A549 (cell line): Measurements from ENCODE around the gene ATXN3L. TPM values are rescaled to one million over a fixed set of nuclear protein-coding genes. Genes with fewer than 3 reads are reported as not detected.

ENCODE experiments used
- ATAC-seq, 2 experiments: fragments of 200-7000 bp in 1 of 2; fragments of >200 bp in 1 of 2; cut with Nextera tagmentation in 1 of 2; cut with Tn5 transposase in 1 of 2; 3 replicates each; pipeline versions ENCODE4 v1.8.0 to v1.9.1; 2018 to 2020; ENCODE audit warnings: mild to moderate bottlenecking in 1 of 2, moderate library complexity in 1 of 2
- CTCF ChIA-PET: fragments of 300-600 bp; sonication (Branson Sonifier 250); formaldehyde crosslinking; extraction: SDS; loops from one replicate; lab custom pipeline; 2021; ENCODE audit warnings: antibody characterized with exemption, inconsistent platforms; lab: Yijun Ruan, JAX
- POLR2A ChIA-PET: fragments of 350-600 bp; formaldehyde crosslinking; extraction: SDS; loops from one replicate; lab custom pipeline; 2021; ENCODE audit warnings: antibody characterized with exemption, inconsistent platforms; lab: Yijun Ruan, JAX
- DNase-seq, 2 experiments: peaks; one replicate each; pipeline versions ENCODE4 v3.0.0 to v3.0.0-alpha.2; 2011 to 2016; ENCODE audit warnings: low read depth in 1 of 2, low spot score in 1 of 2
- FAIRE-seq: peaks from 2 replicates; lab custom pipeline; 2011; peaks lifted over from hg19 to GRCh38; lab: Jason Lieb, UNC
- H3K27ac ChIP-seq, 2 experiments: fragments of >200 bp; sonication (Bioruptor Twin); formaldehyde crosslinking; 3 replicates each; pipeline ENCODE4 v1.5.1; 2016 to 2017
- H3K4me1 ChIP-seq: fragments of >200 bp; sonication (Bioruptor Twin); formaldehyde crosslinking; 3 replicates; pipeline ENCODE4 v1.6.1; 2016
- H3K4me2 ChIP-seq: fragments of >200 bp; sonication (Bioruptor Twin); formaldehyde crosslinking; 3 replicates; pipeline ENCODE4 v1.6.1; 2016
- H3K4me3 ChIP-seq: fragments of >200 bp; sonication (Bioruptor Twin); formaldehyde crosslinking; 3 replicates; pipeline ENCODE4 v1.5.1; 2016
- H3K9me3 ChIP-seq: fragments of >200 bp; sonication (Bioruptor Twin); formaldehyde crosslinking; 3 replicates; pipeline ENCODE4 v1.6.1; 2016
- ATOH8 ChIP-seq: fragments of 250-450 bp; sonication (Bioruptor Pico); IDR thresholded peaks from 2 replicates; pipeline ENCODE4 v1.5.0; 2020; ENCODE audit warnings: low read depth, mild to moderate bottlenecking, moderate library complexity
- BCL3 ChIP-seq: fragments of >200 bp; sonication (Bioruptor Twin); formaldehyde crosslinking; IDR thresholded peaks from 3 replicates; pipeline ENCODE4 v1.6.1; 2016
- BHLHE40 ChIP-seq: IDR thresholded peaks from 2 replicates; pipeline ENCODE4 v1.6.1; 2012; ENCODE audit warnings: low read depth, low read length, inconsistent platforms
- CBX2 ChIP-seq: fragments of 200-600 bp; sonication (generic); IDR thresholded peaks from 2 replicates; pipeline ENCODE4 v1.6.1; 2016; ENCODE audit warnings: low read depth, mild to moderate bottlenecking, borderline replicate concordance
- CBX8 ChIP-seq: fragments of 200-600 bp; sonication (generic); IDR thresholded peaks from 2 replicates; pipeline ENCODE4 v1.6.1; 2016
- CHD2 ChIP-seq: fragments of 150-350 bp; IDR thresholded peaks from 2 replicates; pipeline ENCODE4 v1.6.1; 2014; ENCODE audit warnings: low read length; ENCODE audit not compliant: partially characterized antibody
- CTCF ChIP-seq: fragments of >200 bp; sonication (Bioruptor Twin); formaldehyde crosslinking; IDR thresholded peaks from 3 replicates; pipeline ENCODE4 v1.5.1; 2016
- EHMT2 ChIP-seq: fragments of 200-600 bp; sonication (generic); IDR thresholded peaks from 2 replicates; pipeline ENCODE4 v1.6.1; 2016; ENCODE audit warnings: antibody characterized with exemption, low read depth, mild to moderate bottlenecking, moderate library complexity
- ELK1 ChIP-seq: fragments of 150-350 bp; IDR thresholded peaks from 2 replicates; pipeline ENCODE4 v1.6.1; 2014; ENCODE audit warnings: low read depth, mild to moderate bottlenecking, low read length
- EP300 ChIP-seq, 2 experiments: fragments of >200 bp; sonication (Bioruptor Twin); formaldehyde crosslinking; IDR thresholded peaks; 2 replicates in 1 of 2; 3 replicates in 1 of 2; pipeline ENCODE4 v1.6.1; 2016 to 2017
- ESRRA ChIP-seq: fragments of 150-350 bp; IDR thresholded peaks from 2 replicates; pipeline ENCODE4 v1.6.1; 2014; ENCODE audit warnings: mild to moderate bottlenecking, low read length, borderline replicate concordance
- FOSB ChIP-seq: fragments of 250-450 bp; sonication (Bioruptor Pico); IDR thresholded peaks from 2 replicates; pipeline ENCODE4 v1.5.0; 2020; ENCODE audit warnings: mild to moderate bottlenecking, moderate library complexity
- HOXB5 ChIP-seq: fragments of 250-450 bp; sonication (Bioruptor Pico); IDR thresholded peaks from 2 replicates; pipeline ENCODE4 v1.5.0; 2020; ENCODE audit warnings: mild to moderate bottlenecking, moderate library complexity
- JUNB ChIP-seq: fragments of >200 bp; sonication (Bioruptor Twin); formaldehyde crosslinking; IDR thresholded peaks from 2 replicates; pipeline ENCODE4 v1.6.1; 2016
- POLR2AphosphoS2 ChIP-seq: conservative IDR thresholded peaks from 2 replicates; pipeline ENCODE4 v1.6.1; 2012; ENCODE audit warnings: low read length, improper control_type of control experiment, inconsistent platforms
- RAD21 ChIP-seq, 2 experiments: fragments of >200 bp in 1 of 2; sonication (Bioruptor Twin) in 1 of 2; formaldehyde crosslinking in 1 of 2; IDR thresholded peaks in 1 of 2; conservative IDR thresholded peaks in 1 of 2; 2 replicates in 1 of 2; 3 replicates in 1 of 2; pipeline ENCODE4 v1.6.1; 2012 to 2018; ENCODE audit warnings: inconsistent platforms in 1 of 2
- RCOR1 ChIP-seq: fragments of 150-350 bp; IDR thresholded peaks from 2 replicates; pipeline ENCODE4 v1.6.1; 2014; ENCODE audit warnings: antibody characterized with exemption, low read length, low read depth
- SMC3 ChIP-seq: fragments of >200 bp; sonication (Bioruptor Twin); formaldehyde crosslinking; IDR thresholded peaks from 3 replicates; pipeline ENCODE4 v1.6.1; 2018; ENCODE audit warnings: inconsistent platforms
- TP53 ChIP-seq: fragments of 250-450 bp; sonication (Bioruptor Pico); IDR thresholded peaks from 2 replicates; pipeline ENCODE4 v1.5.0; 2021; ENCODE audit warnings: mild to moderate bottlenecking, moderate library complexity
- USF2 ChIP-seq: fragments of 450-650 bp; IDR thresholded peaks from 2 replicates; pipeline ENCODE4 v1.6.1; 2014; ENCODE audit warnings: antibody characterized with exemption
- ZFP36 ChIP-seq: fragments of 450-650 bp; IDR thresholded peaks from 2 replicates; pipeline ENCODE4 v1.6.1; 2014; ENCODE audit warnings: borderline replicate concordance; ENCODE audit not compliant: partially characterized antibody
- WGBS: methylation state at CpG from one replicate; pipeline ENCODE4 v1.1.6; 2017; ENCODE audit errors: missing lambda C conversion rate; 5-methylcytosine and 5-hydroxymethylcytosine counted together
- polyA plus RNA-seq, 4 experiments: library from polyadenylated mRNA; depleted of rRNA in 3 of 4; stranded (reverse); fragments of >200 nt; fragmentation: RNase III in 1 of 4; extraction: RNeasy Plus Mini Kit Qiagen cat#74134 plus additional on column Dnase treatment in 1 of 4; gene quantifications; 2 replicates in 3 of 4; 3 replicates in 1 of 4; pipeline ENCODE4 v1.2.3, GENCODE V29; 2011 to 2017

Gene ATXN3L
- polyA plus RNA-seq, 2 of the 4 experiments (the other 2 are of a cell fraction), result not detected

- no peak for FAIRE-seq
- Histone ChIP-seq H3K4me3 (no peak overlapping the region), H3K4me1 (peaks cover 22% of the 10 kb centered on the region), H3K27ac (peak overlapping the region in 1 of 2 experiments; percentile 45; a peak in 2 of 6 replicates), H3K4me2 (no peak overlapping the region), H3K9me3 (peaks cover 13% of the 10 kb centered on the region; the same call in 2 of the 3 replicates)
- TF ChIP-seq CBX2, result no peak
- no peak for TF ChIP-seq BHLHE40
- no peak for TF ChIP-seq EP300 (IDR thresholded peaks at IDR 0.05)
- TF ChIP-seq FOSB, result no peak
- TF ChIP-seq CBX8, result no peak
- no peak for TF ChIP-seq RAD21 (conservative IDR thresholded peaks at IDR 0.05 in 1 of 2, IDR thresholded peaks at IDR 0.05 in 1 of 2)
- TF ChIP-seq HOXB5, result no peak
- TF ChIP-seq USF2, result no peak
- no peak for TF ChIP-seq CTCF
- no peak for TF ChIP-seq BCL3
- no peak for TF ChIP-seq RCOR1
- no peak for TF ChIP-seq ATOH8 (CRISPR knock-in tag)
- TF ChIP-seq ESRRA, result no peak
- TF ChIP-seq POLR2AphosphoS2, result no peak
- TF ChIP-seq EHMT2, result no peak
- no peak for TF ChIP-seq TP53 (CRISPR knock-in tag)
- no peak for TF ChIP-seq ZFP36
- no peak for TF ChIP-seq ELK1
- no peak for TF ChIP-seq CHD2
- CTCF ChIA-PET, result interaction anchor here (0.8 kb wide), 1 partner anchor 160 kb away, joined by 3 read pairs; no protein-coding TSS in a partner anchor
- POLR2A ChIA-PET, result no interaction called here
- no peak for ATAC-seq
- DNase-seq, result no peak
- WGBS, result 74% methylated on average over 3 of the region's 5 CpGs
Measured at GRCh38 chrX:13285229-13285628, 34.6 kb downstream of the ATXN3L start.

- no peak for ATAC-seq
- Histone ChIP-seq H3K9me3 (peaks cover 13% of the 10 kb centered on the region; the same call in 2 of the 3 replicates), H3K4me1 (peaks cover 22% of the 10 kb centered on the region), H3K27ac (peak overlapping the region in 1 of 2 experiments; percentile 46; a peak in 2 of 6 replicates), H3K4me3 (no peak overlapping the region), H3K4me2 (no peak overlapping the region)
- FAIRE-seq, result no peak
- WGBS, result 100% methylated on average over 1 of the region's 1 CpG
- ChIA-PET CTCF (interaction anchor here (1.2 to 1.3 kb wide), 2 partner anchors 9 to 204 kb away, joined by 4 to 5 read pairs; no protein-coding TSS in a partner anchor), POLR2A (no interaction called here)
- TF ChIP-seq SMC3 (no peak), JUNB (no peak)
- no peak for DNase-seq
Measured at GRCh38 chrX:13284570-13284969, 35.3 kb downstream of the ATXN3L start.
